Mesenchymal stem cell (in vitro differentiated cells and primary cell): ENCODE data around the gene ABT1.

Source experiments
- DNase-seq: peaks from one replicate; pipeline ENCODE4 v3.0.0-alpha.2; 2013
- H2AFZ ChIP-seq: one replicate; pipeline ENCODE4 v1.6.1; 2013; ENCODE audit warnings: low read depth, mild to moderate bottlenecking, control low read depth, inconsistent platforms, low read length, moderate library complexity
- H2AK5ac ChIP-seq: 2 replicates; pipeline ENCODE4 v1.6.1; 2013; ENCODE audit warnings: low read length, moderate library complexity, mild to moderate bottlenecking, inconsistent platforms; ENCODE audit not compliant: severe bottlenecking
- H2BK120ac ChIP-seq: one replicate; pipeline ENCODE4 v1.6.1; 2013; ENCODE audit warnings: low read depth, mild to moderate bottlenecking, inconsistent platforms, low read length, moderate library complexity
- H2BK12ac ChIP-seq, 2 experiments: one replicate each; pipeline ENCODE4 v1.6.1; 2013; ENCODE audit warnings: inconsistent platforms in 2 of 2, low read length in 2 of 2, mild to moderate bottlenecking in 2 of 2, moderate library complexity in 2 of 2, control low read depth in 1 of 2
- H2BK15ac ChIP-seq: one replicate; pipeline ENCODE4 v1.6.1; 2013; ENCODE audit warnings: mild to moderate bottlenecking, low read depth, inconsistent platforms; ENCODE audit not compliant: poor library complexity, severe bottlenecking
- H2BK5ac ChIP-seq: 2 replicates; pipeline ENCODE4 v1.6.1; 2013; ENCODE audit warnings: low read depth, mild to moderate bottlenecking, low read length, control low read depth, inconsistent platforms; ENCODE audit not compliant: poor library complexity, severe bottlenecking
- H3K14ac ChIP-seq, 2 experiments: one replicate each; pipeline ENCODE4 v1.6.1; 2013; ENCODE audit warnings: inconsistent platforms in 2 of 2, low read length in 2 of 2, control low read depth in 1 of 2, mild to moderate bottlenecking in 1 of 2, moderate library complexity in 1 of 2
- H3K18ac ChIP-seq, 2 experiments: one replicate each; pipeline ENCODE4 v1.6.1; 2013; ENCODE audit warnings: inconsistent platforms in 2 of 2, low read length in 2 of 2, control low read depth in 1 of 2, low read depth in 1 of 2, mild to moderate bottlenecking in 1 of 2
- H3K23ac ChIP-seq, 2 experiments: one replicate each; pipeline ENCODE4 v1.6.1; 2013; ENCODE audit warnings: inconsistent platforms in 2 of 2, low read length in 2 of 2, mild to moderate bottlenecking in 2 of 2, moderate library complexity in 2 of 2, control low read depth in 1 of 2
- H3K27ac ChIP-seq: 2 replicates; pipeline ENCODE4 v1.5.1; 2013; ENCODE audit warnings: mild to moderate bottlenecking, moderate library complexity, low read length, control low read depth, inconsistent platforms; ENCODE audit not compliant: poor library complexity, severe bottlenecking
- H3K27me3 ChIP-seq, 2 experiments: 2 replicates each; pipeline versions ENCODE4 v1.6.1 to v1.7.0; 2013; ENCODE audit warnings: low read length in 2 of 2, mild to moderate bottlenecking in 2 of 2, moderate library complexity in 2 of 2, control low read depth in 1 of 2, inconsistent platforms in 1 of 2; ENCODE audit not compliant: control insufficient read depth in 1 of 2, insufficient read depth in 1 of 2
- H3K36me3 ChIP-seq, 2 experiments: 2 replicates each; pipeline versions ENCODE4 v1.6.1 to v1.7.0; 2013; ENCODE audit warnings: low read length in 2 of 2, control low read depth in 1 of 2, inconsistent platforms in 1 of 2, low read depth in 1 of 2, mild to moderate bottlenecking in 1 of 2; ENCODE audit not compliant: insufficient read depth in 2 of 2, control insufficient read depth in 1 of 2
- H3K4ac ChIP-seq, 2 experiments: one replicate each; pipeline ENCODE4 v1.6.1; 2013; ENCODE audit warnings: inconsistent platforms in 2 of 2, low read length in 2 of 2, mild to moderate bottlenecking in 2 of 2, moderate library complexity in 2 of 2, control low read depth in 1 of 2, low read depth in 1 of 2
- H3K4me1 ChIP-seq: 2 replicates; pipeline ENCODE4 v1.6.1; 2013; ENCODE audit warnings: low read depth, low read length, control low read depth; ENCODE audit not compliant: control insufficient read depth, insufficient read depth
- H3K4me2 ChIP-seq: 2 replicates; pipeline ENCODE4 v1.6.1; 2013; ENCODE audit warnings: low read length, mild to moderate bottlenecking, inconsistent platforms; ENCODE audit not compliant: poor library complexity, severe bottlenecking
- H3K4me3 ChIP-seq, 2 experiments: 2 replicates each; pipeline versions ENCODE4 v1.5.1 to v1.7.0; 2013; ENCODE audit warnings: low read length in 2 of 2, mild to moderate bottlenecking in 2 of 2, control low read depth in 1 of 2, low read depth in 1 of 2; ENCODE audit not compliant: insufficient read depth in 1 of 2
- H3K79me1 ChIP-seq: replicated peaks from 2 replicates; pipeline ENCODE4 v1.6.1; 2013; ENCODE audit warnings: mild to moderate bottlenecking, control low read depth, low read length, inconsistent platforms; ENCODE audit not compliant: poor library complexity, severe bottlenecking
- H3K9ac ChIP-seq: 2 replicates; pipeline ENCODE4 v1.7.0; 2013; ENCODE audit warnings: mild to moderate bottlenecking, low read length, moderate library complexity
- H3K9me3 ChIP-seq: 2 replicates; pipeline ENCODE4 v1.7.0; 2013; ENCODE audit warnings: mild to moderate bottlenecking, low read length; ENCODE audit not compliant: control insufficient read depth
- H4K8ac ChIP-seq: one replicate; pipeline ENCODE4 v1.6.1; 2013; ENCODE audit warnings: inconsistent platforms, mild to moderate bottlenecking, low read length, moderate library complexity
- H4K91ac ChIP-seq: one replicate; pipeline ENCODE4 v1.6.1; 2013; ENCODE audit warnings: mild to moderate bottlenecking, low read length, inconsistent platforms
- WGBS: methylation state at CpG from one replicate; pipeline ENCODE4 v1.1.7; 2013; ENCODE audit warnings: mixed read lengths; 5-methylcytosine and 5-hydroxymethylcytosine counted together

ABT1 gene

GRCh38 chr6:26600759-26601158, 4.0 kb downstream of the ABT1 start:
- Histone ChIP-seq H3K14ac (no peak overlapping the region), H3K18ac (no peak overlapping the region), H3K36me3 (peaks cover 15 to 25% of the 10 kb centered on the region in 2 experiments), H2BK120ac (no peak overlapping the region), H3K9ac (no peak overlapping the region), H3K4me1 (peaks cover 7% of the 10 kb centered on the region), H2AK5ac (no peak overlapping the region), H3K4me2 (no peak overlapping the region), H3K9me3 (no peaks in the 10 kb centered on the region), H3K79me1 (peaks cover 12% of the 10 kb centered on the region), H2AFZ (no peak overlapping the region), H4K91ac (no peak overlapping the region), H3K27ac (no peak overlapping the region), H3K23ac (no peak overlapping the region), H3K27me3 (no peaks in the 10 kb centered on the region), H2BK15ac (no peak overlapping the region), H2BK12ac (no peak overlapping the region), H3K4me3 (no peak overlapping the region), H4K8ac (no peak overlapping the region), H2BK5ac (no peak overlapping the region), H3K4ac (no peak overlapping the region)
- DNase-seq = no peak

DNA sequence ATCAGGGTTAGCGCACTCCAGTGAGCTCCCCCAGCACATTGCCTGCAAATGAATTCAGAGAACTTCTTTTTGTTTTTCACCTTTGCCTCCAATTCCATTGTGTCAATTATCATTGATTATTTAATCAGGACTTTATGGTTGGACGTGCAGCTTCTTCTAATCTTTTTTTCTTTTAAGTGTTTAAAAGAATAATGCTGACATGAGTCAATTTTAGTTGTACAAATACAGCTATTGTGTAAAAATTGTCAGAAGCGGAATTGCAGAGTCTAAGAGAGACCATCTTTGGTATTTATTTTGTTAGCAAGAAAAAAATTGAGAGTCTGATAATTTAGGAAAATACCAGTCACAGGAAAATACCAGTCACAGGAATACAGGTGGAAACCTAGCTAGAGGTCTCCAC, 5.5 kb downstream of the ABT1 start:
- H2BK120ac ChIP-seq = no peak overlapping the region
- H3K4me1 ChIP-seq = peaks cover 7% of the 10 kb centered on the region
- H4K8ac ChIP-seq = no peak overlapping the region
- no peak overlapping the region for H3K18ac ChIP-seq
- H4K91ac ChIP-seq = no peak overlapping the region
- H3K4me3 ChIP-seq = no peak overlapping the region
- DNase-seq = no peak
- no peak overlapping the region for H2BK12ac ChIP-seq
- H3K4ac ChIP-seq = no peak overlapping the region
- no peaks in the 10 kb centered on the region for H3K9me3 ChIP-seq
- H2BK5ac ChIP-seq = no peak overlapping the region
- H3K79me1 ChIP-seq = peaks cover 12% of the 10 kb centered on the region
- no peak overlapping the region for H3K4me2 ChIP-seq
- H2AK5ac ChIP-seq = no peak overlapping the region
- 100% methylated on average over 2 of the region's 3 CpGs for WGBS
- no peak overlapping the region for H2BK15ac ChIP-seq
- no peaks in the 10 kb centered on the region for H3K27me3 ChIP-seq
- no peak overlapping the region for H3K27ac ChIP-seq
- H3K14ac ChIP-seq = no peak overlapping the region
- no peak overlapping the region for H3K23ac ChIP-seq
- H3K9ac ChIP-seq = no peak overlapping the region
- no peak overlapping the region for H2AFZ ChIP-seq
- H3K36me3 ChIP-seq = peaks cover 15 to 25% of the 10 kb centered on the region in 2 experiments

DNA sequence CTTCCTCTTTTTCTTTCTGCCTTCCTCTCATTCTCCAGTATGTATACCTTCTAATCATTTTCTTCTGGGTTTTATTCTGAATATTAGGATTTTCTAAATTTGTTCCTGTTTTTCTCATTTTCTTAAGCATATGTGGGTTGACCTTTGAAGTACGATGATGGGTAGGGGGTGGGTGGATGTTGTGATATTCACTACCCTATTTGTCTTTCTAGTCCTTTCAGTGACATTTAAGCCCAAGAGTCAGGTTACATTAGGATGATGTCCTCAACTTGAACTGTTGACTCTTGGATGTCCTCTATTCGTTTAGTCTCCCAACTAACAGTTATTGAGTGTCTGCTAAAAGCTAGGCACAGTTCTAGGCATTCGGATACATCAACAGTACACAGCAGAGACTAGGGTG, 7.3 kb downstream of the ABT1 start:
- H3K27ac ChIP-seq = no peak overlapping the region
- 43% methylated on average over 1 of the region's 3 CpGs for WGBS
- no peak for DNase-seq

GRCh38 chr6:26604797-26605196, 8.0 kb downstream of the ABT1 start:
- no CpG with 5 or more reads among the region's 3 CpGs for WGBS
- no peak overlapping the region for H3K4me2 ChIP-seq
- DNase-seq = no peak

More for the DNA sequence above, 7.3 kb downstream of the ABT1 start:
- Histone ChIP-seq H3K79me1 (peaks cover 4% of the 10 kb centered on the region), H3K4me3 (no peak overlapping the region), H3K9me3 (no peaks in the 10 kb centered on the region), H2BK15ac (no peak overlapping the region), H2AK5ac (no peak overlapping the region), H3K27me3 (no peaks in the 10 kb centered on the region), H4K8ac (no peak overlapping the region), H3K4me2 (no peak overlapping the region), H2BK5ac (no peak overlapping the region), H3K14ac (no peak overlapping the region), H3K4ac (no peak overlapping the region), H2BK120ac (no peak overlapping the region), H3K9ac (no peak overlapping the region), H2AFZ (no peak overlapping the region), H3K18ac (no peak overlapping the region), H3K23ac (no peak overlapping the region), H3K4me1 (no peaks in the 10 kb centered on the region), H4K91ac (no peak overlapping the region), H2BK12ac (no peak overlapping the region), H3K36me3 (peaks cover 4 to 13% of the 10 kb centered on the region in 2 experiments)

More at GRCh38 chr6:26604797-26605196, 8.0 kb downstream of the ABT1 start:
- Histone ChIP-seq H3K27me3 (peaks cover 0 to 5% of the 10 kb centered on the region in 2 experiments), H3K4ac (no peak overlapping the region), H3K36me3 (peaks cover 0 to 6% of the 10 kb centered on the region in 2 experiments), H3K9ac (no peak overlapping the region), H3K14ac (no peak overlapping the region), H3K27ac (no peak overlapping the region), H2BK15ac (no peak overlapping the region), H4K8ac (no peak overlapping the region), H3K79me1 (no peaks in the 10 kb centered on the region), H2AFZ (no peak overlapping the region), H2AK5ac (no peak overlapping the region), H4K91ac (no peak overlapping the region), H2BK12ac (no peak overlapping the region), H3K9me3 (no peaks in the 10 kb centered on the region), H2BK120ac (no peak overlapping the region), H3K4me1 (no peaks in the 10 kb centered on the region), H3K23ac (no peak overlapping the region), H3K4me3 (no peak overlapping the region), H2BK5ac (no peak overlapping the region), H3K18ac (no peak overlapping the region)
